ACC112 (cell line): ENCODE measurements around the gene DNAAF5.
"Not testable (repeated sequence)": the region's sequence is repeated elsewhere in the genome, so short reads cannot be mapped to it uniquely, and the experiment has no call there.

Experiments
- H2AFZ ChIP-seq: fragments of 200-600 bp; sonication (generic); one replicate; pipeline ENCODE4 v1.6.0; 2017; ENCODE audit warnings: antibody characterized with exemption, low read length; ENCODE audit not compliant: unreplicated experiment
- H3K27ac ChIP-seq: fragments of 200-600 bp; sonication (generic); 2 replicates; pipeline ENCODE4 v1.5.1; 2014; ENCODE audit warnings: low read depth, mild to moderate bottlenecking, antibody characterized with exemption, low read length, moderate library complexity
- H3K27me3 ChIP-seq: fragments of 200-600 bp; sonication (generic); 2 replicates; pipeline ENCODE4 v1.6.1; 2014; ENCODE audit warnings: mild to moderate bottlenecking, antibody characterized with exemption, low read length, moderate library complexity, mixed read lengths; ENCODE audit not compliant: insufficient read depth
- H3K36me3 ChIP-seq: fragments of 200-600 bp; sonication (generic); 2 replicates; pipeline ENCODE4 v1.6.1; 2016; ENCODE audit warnings: mild to moderate bottlenecking, antibody characterized with exemption, low read length, moderate library complexity, mixed read lengths; ENCODE audit not compliant: insufficient read depth
- H3K4me1 ChIP-seq: fragments of 200-600 bp; sonication (generic); one replicate; pipeline ENCODE4 v1.6.1; 2016; ENCODE audit warnings: low read length, mixed read lengths; ENCODE audit not compliant: insufficient read depth, unreplicated experiment, control insufficient read depth
- H3K4me3 ChIP-seq: fragments of 200-600 bp; sonication (generic); 2 replicates; pipeline ENCODE4 v1.5.1; 2014; ENCODE audit warnings: mild to moderate bottlenecking, low read depth, low read length
- H3K79me2 ChIP-seq: fragments of 200-600 bp; sonication (generic); one replicate; pipeline ENCODE4 v1.6.0; 2016; ENCODE audit warnings: low read length; ENCODE audit not compliant: control insufficient read depth, unreplicated experiment, insufficient read depth

The DNAAF5 gene

DNA sequence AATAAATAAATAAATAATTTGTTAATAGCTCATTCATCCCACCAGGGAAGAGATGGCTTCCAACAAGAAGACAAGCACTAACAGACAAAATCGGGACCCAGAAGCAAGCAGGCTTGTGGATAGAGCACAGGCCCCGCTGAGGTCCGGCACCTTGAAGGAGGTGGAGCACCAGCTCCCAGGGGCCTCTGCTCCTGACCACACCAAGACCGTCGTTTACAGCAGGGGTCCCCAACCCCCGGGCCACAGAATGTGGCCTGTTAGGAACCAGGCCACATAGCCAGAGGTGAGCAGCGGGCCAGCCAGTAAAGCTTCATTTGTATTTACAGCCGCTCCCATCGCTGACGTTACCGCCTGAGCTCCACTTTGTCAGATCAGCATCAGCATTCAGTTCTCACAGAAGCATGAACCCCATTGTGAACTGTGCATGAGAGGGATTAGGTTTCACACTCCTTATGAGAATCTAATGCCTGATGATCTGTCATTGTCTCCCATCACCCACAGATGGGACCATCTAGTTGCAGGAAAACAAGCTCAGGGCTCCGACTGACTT, 72.5 kb downstream of the DNAAF5 start:
- H2AFZ ChIP-seq: no peak overlapping the region
- H3K27me3 ChIP-seq: no peaks in the 10 kb centered on the region
- H3K36me3 ChIP-seq: no peaks in the 10 kb centered on the region
- H3K4me3 ChIP-seq: no peak overlapping the region
- H3K4me1 ChIP-seq: no peaks in the 10 kb centered on the region
- no peak overlapping the region for H3K27ac ChIP-seq
- no peaks in the 10 kb centered on the region for H3K79me2 ChIP-seq

DNA sequence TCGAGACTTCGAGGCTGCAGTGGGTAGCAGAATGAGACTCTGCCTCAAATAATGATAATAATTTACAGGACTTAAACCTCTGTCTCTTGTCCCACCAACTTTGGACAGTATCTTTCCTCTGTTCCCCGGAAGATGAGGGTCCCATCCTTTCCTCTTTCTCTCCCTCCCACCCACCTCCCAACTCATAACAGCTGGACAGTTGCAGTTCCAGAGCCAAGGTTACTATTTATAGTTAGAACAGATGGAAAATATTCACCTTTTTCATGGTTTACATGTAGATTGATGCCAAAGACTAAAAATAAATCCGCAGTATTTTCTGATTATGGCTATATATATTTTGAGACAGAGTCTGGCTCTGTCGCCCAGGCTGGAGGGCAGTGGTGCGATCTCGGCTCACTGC, 74.2 kb downstream of the DNAAF5 start:
- no peak overlapping the region for H3K4me3 ChIP-seq
- no peak overlapping the region for H3K27ac ChIP-seq
- no peaks in the 10 kb centered on the region for H3K79me2 ChIP-seq
- no peaks in the 10 kb centered on the region for H3K36me3 ChIP-seq
- no peak overlapping the region for H2AFZ ChIP-seq
- H3K4me1 ChIP-seq: no peaks in the 10 kb centered on the region
- H3K27me3 ChIP-seq: no peaks in the 10 kb centered on the region

DNA sequence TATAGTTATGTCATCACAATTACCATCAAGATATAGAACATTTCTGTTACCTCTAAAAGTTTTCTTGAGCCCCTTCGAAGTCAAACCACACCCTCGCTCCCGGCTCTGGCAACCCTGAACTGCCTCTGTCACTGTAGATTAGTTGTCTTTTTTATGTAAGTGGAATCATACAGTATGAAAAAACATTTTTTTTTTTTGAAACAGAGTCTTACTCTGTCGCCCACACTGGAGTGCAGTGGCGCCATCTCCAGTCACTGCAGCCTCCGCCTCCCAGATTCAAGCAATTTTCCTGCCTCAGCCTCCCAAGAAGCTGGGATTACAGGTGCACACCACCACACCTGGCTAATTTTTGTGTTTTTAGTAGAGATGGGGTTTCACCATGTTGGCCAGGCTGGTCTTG, 74.9 kb downstream of the DNAAF5 start:
- H3K36me3 ChIP-seq, H3K27me3 ChIP-seq, H3K79me2 ChIP-seq, H3K4me1 ChIP-seq, H3K27ac ChIP-seq, H3K4me3 ChIP-seq, H2AFZ ChIP-seq: not testable (repeated sequence)

DNA sequence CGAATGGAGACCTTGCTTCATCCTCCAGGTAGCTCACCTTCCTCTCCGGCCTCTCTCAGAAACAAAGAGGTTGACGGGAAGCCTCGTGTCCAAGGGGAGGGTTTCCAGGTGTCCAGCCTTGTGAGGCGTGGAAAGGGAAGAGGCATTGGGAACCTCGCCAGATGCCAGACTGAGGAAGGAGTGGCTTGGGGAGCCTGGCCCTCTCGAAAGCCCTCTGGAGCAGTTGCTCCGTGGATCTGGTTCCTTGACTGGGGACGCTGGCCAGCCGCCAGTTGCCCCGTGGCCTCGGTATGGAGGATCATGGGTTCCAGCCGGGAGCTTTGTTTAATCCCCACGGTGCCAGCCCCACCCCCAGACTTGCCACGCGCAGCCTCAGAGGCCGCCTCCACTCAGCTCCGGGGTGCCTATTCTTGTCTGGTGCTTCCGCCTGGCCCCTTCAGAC, 75.5 kb downstream of the DNAAF5 start:
- Histone ChIP-seq H3K4me3 (no peak overlapping the region), H2AFZ (no peak overlapping the region)

DNA sequence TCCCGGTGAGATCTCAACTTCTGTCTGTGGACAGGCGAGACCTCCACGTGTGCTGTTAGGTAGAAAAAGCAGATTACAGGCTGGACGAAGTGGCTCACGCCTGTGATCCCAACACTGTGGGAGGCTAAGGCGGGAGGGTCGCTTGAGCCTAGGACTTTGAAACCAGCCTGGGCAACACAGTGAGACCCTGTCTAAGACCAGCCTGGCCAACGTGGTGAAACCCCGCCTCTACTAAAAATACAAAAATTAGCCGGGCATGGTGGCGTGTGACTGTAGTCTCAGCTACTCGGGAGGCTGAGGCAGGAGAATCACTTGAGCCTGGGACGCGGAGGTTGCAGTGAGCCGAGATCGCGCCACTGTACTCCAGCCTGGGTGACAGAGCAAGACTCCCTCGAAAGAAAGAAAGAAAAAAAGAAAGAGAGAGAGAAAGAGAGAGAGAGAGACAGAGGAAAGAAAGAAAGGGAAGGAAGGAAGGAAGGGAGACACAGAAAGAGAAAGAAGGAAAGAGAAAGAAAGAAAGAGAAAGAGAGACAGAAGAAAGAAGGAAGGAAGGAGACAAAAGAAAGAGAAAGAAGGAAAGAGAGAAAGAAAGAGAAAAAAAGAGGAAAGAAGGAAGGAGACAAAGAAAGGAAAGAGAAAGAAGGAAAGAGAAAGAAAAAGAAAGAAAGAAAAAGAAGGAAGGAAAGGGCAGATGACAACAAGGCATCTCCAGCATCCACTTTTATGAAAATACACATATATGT, 76.2 kb downstream of the DNAAF5 start:
- no peaks in the 10 kb centered on the region for H3K79me2 ChIP-seq
- no peak overlapping the region for H3K4me3 ChIP-seq
- H3K27ac ChIP-seq: no peak overlapping the region
- no peaks in the 10 kb centered on the region for H3K36me3 ChIP-seq
- H3K4me1 ChIP-seq: no peaks in the 10 kb centered on the region
- no peak overlapping the region for H2AFZ ChIP-seq
- no peaks in the 10 kb centered on the region for H3K27me3 ChIP-seq

More for the DNA sequence above, 75.5 kb downstream of the DNAAF5 start:
- no peaks in the 10 kb centered on the region for H3K36me3 ChIP-seq
- no peak overlapping the region for H3K27ac ChIP-seq
- no peaks in the 10 kb centered on the region for H3K27me3 ChIP-seq
- H3K4me1 ChIP-seq: no peaks in the 10 kb centered on the region
- no peaks in the 10 kb centered on the region for H3K79me2 ChIP-seq

DNA sequence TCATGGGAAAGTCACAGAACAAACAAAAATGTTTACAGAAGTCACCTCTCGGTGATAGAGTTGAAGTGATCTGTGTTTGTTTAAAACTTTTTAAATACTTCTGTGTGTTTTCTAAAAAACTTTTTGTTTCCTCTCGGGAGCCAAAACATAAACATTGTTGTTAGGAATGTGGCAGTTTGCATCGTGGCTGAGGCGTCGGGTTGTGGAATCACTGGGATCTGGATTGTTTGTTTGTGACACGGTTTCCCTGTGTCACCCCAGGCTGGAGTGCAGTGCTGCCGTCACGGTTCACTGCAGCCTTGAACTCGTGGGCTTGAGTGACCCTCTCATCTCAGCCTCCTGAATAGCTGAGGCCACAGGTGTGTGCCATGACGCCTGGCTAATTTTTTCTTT, 76.7 kb downstream of the DNAAF5 start:
- no peaks in the 10 kb centered on the region for H3K4me1 ChIP-seq
- no peaks in the 10 kb centered on the region for H3K79me2 ChIP-seq
- no peak overlapping the region for H3K27ac ChIP-seq
- H2AFZ ChIP-seq: no peak overlapping the region
- no peak overlapping the region for H3K4me3 ChIP-seq
- H3K36me3 ChIP-seq: no peaks in the 10 kb centered on the region
- no peaks in the 10 kb centered on the region for H3K27me3 ChIP-seq

DNA sequence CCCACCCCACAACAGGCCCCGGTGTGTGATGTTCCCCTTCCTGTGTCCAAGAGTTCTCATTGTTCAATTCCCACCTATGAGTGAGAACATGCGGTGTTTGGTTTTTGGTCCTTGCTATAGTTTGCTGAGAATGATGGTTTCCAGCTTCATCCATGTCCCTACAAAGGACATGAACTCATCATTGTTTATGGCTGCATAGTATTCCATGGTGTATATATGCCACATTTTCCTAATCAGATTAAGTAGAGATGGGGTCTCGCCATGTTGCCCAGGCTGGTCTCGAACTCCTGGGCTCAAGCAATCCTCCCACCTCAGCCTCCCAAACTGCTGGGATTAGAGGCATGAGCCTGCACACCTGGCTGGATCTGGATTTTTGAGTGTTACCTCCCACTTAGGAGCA, 77.3 kb downstream of the DNAAF5 start:
- H3K4me1 ChIP-seq: not testable (repeated sequence)

DNA sequence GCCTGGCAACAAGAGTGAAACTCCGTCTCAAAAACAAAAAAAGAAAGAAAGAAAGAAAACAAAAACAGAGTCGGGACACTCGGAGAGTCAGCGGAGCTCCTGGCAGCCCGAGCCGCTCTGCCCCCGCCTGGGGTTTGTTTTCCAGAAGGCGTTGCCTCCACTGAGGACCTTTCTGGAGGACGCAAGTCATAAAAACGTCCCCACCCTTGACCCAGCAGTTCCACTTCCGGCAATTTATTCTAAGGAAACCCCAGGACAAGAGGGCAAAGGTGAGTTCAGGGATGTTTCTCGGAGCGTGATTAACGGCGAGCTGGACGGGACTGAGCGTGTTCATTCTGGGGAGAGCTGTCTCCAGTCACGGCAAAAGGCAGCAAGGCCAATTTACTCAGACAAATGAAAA, 78.8 kb downstream of the DNAAF5 start:
- Histone ChIP-seq H3K79me2 (no peaks in the 10 kb centered on the region), H3K4me3 (no peak overlapping the region), H3K4me1 (no peaks in the 10 kb centered on the region), H2AFZ (no peak overlapping the region), H3K36me3 (no peaks in the 10 kb centered on the region), H3K27ac (no peak overlapping the region), H3K27me3 (no peaks in the 10 kb centered on the region)

More for the DNA sequence above, 77.3 kb downstream of the DNAAF5 start:
- H3K4me3 ChIP-seq, H2AFZ ChIP-seq, H3K27me3 ChIP-seq, H3K27ac ChIP-seq, H3K79me2 ChIP-seq, H3K36me3 ChIP-seq: not testable (repeated sequence)

DNA sequence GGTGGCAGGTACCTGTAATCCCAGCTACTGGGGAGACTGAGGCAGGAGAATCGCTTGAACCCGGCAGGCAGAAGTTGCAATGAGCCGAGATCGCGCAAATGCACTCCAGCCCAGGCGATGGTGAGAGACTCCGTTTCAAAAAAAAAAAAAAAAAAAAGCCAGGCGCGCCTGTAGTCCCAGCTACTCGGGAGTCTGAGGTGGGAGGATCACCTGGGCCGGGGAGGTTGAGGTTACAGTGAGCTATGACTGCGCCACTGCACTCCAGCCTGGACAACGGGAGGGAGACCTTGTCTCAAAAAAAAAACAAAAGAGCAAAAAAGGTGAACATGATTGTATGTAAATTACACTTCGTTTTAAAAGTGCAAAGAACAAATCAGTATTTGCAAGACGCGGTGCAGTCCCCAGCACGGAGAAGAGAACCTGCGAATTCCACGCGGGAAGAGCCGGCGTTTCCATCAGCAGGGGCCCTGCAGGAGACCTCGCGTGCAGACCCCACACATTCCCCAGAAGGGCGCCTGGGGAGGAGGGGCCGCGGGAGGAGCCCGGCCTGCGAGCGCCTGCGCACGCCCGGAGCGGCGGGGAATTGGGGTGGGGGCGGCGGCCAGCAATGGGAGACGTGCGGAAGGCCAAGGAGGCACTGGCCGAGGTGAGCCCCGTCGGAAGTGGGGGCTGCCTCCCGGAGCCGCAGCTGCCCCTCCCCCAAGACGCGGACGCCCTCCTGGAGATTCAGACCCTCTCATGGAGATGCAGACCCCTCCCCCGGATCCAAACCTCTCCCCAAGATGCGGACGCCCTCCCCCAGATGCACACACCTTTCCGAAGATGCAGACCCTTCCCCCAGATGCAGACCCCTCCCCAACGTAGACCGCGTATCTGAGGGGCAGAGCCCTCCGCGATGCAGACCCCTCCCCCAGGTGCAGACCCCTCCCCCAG, 89.1 kb downstream of the DNAAF5 start:
- H3K79me2 ChIP-seq: peaks cover 39% of the 10 kb centered on the region
- H2AFZ ChIP-seq: no peak overlapping the region
- H3K4me3 ChIP-seq: peak overlapping the region; percentile 73
- H3K36me3 ChIP-seq: no peaks in the 10 kb centered on the region
- peaks cover 29% of the 10 kb centered on the region for H3K4me1 ChIP-seq
- H3K27ac ChIP-seq: no peak overlapping the region
- H3K27me3 ChIP-seq: no peaks in the 10 kb centered on the region

DNA sequence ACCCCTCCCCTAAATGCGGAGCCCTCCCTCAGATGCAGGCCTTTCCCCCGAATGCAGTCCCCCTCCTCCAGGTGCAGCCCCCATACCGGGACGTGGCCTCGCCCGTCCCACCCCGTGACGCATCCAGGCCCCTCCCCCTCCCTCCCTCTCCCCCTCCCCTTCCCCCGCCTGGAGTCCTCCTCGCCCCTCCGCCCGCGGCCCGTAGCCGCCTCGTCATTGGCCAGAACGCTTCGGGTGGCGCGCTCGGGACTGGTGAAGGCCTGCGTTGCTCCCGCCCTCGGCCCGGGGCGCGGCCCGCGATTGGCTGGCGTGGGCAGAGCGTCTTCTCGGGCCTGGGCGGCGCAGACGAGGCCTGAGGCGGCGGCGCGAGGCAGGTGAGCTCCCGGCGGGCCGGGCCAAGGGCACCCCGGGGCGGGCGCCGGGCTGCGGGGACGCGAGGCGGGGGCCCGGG, 89.8 kb downstream of the DNAAF5 start:
- H3K4me3 ChIP-seq: peak overlapping the region; percentile 88
- no peaks in the 10 kb centered on the region for H3K36me3 ChIP-seq
- peaks cover 34% of the 10 kb centered on the region for H3K4me1 ChIP-seq
- peaks cover 45% of the 10 kb centered on the region for H3K79me2 ChIP-seq
- no peak overlapping the region for H3K27ac ChIP-seq
- H3K27me3 ChIP-seq: no peaks in the 10 kb centered on the region
- H2AFZ ChIP-seq: no peak overlapping the region
